Amniotic stem cell (primary cell): ENCODE data around the gene GALNT11.
"Not testable (repeated sequence)": the region's sequence is repeated elsewhere in the genome, so short reads cannot be mapped to it uniquely, and the experiment has no call there.

Experiments
- DNase-seq: peaks from one replicate; lab custom pipeline; 2025; lab: John Stamatoyannopoulos, UW

The GALNT11 gene

DNA sequence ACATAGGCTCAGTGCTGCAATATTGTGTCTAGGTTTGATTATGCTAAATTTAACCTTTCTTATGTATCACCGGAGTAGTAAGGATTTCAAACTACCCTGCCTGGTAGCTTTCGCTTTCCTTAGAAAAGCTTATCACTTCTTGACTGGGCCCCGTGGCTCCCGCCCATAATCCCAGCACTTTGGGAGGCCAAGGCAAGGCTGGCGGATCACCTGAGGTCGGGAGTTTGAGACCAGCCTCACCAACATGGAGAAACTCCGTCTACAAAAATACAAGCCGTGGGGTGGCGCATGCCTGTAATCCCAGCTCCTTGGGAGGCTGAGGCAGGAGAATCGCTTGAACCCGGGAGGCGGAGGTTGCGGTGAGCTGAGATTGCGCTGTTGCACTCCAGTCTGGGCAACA, 49.9 kb downstream of the GALNT11 start:
- not testable (repeated sequence) for DNase-seq

DNA sequence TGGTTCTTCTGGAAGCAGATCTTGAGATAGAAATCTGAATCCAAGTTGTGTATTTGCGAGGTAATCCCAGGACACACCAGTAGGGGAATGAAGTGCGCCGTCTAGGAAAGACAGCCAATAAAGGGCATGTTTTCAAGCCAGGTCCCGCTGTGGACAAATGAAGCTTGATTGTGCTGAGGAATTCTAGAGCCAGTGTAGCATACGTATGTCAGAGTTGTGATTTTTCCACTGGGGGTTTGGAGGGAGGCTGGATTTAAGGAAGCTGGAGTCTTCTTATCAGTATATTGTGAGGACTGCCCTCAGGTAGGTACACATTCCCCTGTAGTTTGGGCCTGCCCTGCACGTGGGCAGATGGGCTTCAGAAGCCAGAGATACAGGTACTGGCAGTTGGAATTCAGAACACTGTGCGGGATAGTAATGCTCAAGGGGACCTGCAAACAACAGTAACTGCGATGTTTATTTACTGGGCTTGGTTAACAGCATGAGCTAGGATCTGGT, 50.9 kb downstream of the GALNT11 start:
- no peak for DNase-seq

DNA sequence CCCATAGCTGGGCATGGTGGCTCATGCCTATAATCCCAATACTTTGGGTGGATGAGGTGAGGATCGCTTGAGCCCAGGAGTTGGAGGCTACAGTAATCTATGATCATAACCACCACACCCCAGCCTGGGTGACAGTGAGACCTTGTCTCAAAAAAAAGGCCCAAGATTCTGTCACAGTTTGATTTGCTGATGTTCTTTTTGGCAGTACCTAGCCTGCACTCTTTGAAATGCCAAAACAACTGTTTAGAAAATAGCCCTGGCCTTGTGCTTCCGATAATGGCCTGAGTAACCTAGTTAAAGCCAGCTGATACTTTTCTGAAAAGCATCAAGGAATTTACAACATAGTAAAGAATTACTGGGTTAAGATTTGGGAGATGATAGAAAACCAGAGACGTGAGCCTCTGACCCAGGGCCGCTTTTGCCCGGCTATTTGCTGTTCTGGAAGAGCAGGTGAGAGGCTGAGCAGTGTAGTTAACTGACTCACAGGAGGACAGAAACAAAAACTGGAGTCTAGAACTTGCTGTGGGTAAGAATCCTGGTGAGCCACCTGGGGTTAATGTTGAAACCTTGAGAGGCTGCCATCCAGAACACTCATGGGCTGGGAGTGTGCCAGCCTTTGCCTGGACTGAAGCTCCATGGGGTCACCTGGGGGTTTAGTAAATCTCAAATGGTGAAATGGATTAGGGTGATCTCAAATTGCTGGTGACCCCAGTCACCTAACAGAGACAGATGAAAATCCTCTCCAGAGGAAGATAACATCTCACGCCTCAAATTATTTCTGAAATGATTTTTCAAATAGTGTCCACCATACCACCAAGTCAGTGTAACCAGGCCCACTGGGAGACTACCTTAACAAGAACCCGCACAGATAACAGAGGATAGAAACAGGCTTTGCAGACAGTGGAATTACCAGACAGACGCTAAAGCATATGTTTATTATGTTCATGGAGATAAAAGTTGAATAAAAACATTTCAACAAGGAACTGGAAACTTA, 51.8 kb downstream of the GALNT11 start:
- DNase-seq: no peak

DNA sequence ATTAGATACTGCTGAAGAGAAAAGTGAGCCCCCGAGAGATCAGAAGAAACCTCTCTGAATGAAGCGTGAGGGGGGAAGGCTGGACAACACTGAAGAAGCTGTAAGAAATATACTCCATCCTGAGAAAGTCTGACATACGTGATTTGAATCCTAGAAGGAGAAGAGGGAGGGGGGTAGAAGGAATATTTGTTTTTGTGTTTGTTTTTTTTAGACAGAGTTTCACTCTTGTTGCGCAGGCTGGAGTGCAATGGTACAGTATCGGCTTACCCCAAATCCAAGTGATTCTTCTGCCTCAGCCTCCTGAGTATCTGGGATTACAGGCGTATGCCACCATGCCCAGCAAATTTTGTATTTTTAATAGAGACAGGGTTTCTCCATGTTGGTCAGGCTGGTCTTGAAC, 52.6 kb downstream of the GALNT11 start:
- no peak for DNase-seq

DNA sequence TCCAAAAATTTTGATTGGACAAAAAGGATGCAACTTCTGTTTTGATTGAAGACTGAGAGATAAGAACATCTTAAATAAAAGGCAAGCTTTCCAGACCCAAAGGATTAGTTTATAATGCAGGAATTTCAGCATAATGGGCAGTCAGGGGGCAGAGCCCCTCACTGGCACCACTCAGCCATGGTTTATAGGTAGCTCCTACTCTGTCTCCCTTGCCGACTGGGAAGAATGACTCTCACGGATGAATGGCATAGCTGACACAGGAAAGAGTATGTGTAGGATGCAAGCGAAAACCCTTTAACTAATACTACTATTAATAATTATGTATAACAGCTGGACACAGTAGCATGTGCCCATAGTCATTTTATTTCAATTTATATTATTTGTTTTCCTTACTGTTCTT, 53.3 kb downstream of the GALNT11 start:
- DNase-seq: no peak

DNA sequence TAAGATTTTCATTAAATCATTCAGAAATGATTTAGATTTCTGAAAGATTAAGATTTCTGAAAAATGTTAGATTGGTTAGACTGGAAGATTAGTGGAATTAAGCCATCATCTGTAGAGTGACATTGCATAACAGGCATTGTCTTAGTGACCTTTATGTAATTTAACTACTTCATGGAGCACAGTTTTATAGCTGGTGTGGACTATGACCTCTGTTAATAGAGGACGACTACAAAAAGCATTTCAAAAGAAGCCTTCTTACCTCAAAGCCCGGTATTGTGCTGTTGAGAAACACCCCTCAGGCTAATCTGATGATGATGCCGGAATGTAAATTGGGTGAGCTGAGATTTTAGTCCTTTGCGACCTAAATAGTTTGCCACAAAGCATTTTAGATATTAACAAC, 55.6 kb downstream of the GALNT11 start:
- no peak for DNase-seq

DNA sequence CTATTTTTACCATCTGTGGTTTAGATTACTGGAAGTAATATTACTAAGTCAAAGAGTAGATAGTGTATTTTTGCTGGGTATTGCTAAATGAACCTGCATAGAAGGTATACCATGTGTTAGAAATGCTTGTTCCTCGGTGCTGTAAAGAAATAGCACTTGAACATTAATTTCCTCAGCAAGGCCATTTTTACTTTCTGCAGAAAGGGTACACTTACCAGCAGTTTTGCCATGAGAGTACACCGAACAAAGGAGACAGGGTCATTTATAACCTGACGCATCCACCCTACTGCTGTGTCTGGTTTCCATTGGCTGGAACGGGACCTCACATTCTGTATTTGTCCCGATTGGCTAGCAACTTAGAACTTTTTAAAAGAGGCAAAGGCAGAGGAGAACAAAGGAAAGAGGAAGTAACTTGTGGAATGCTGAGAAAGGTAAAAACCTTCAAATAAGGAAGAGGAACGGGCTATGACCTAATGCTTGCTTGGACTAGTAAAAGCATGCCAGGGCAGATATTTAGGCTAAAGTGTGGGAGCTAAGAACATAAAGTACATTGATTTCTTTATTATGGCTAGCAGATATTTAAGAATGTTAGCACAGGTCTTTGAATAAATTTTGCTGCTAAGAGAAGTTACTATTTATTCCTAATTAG, 56.7 kb downstream of the GALNT11 start:
- not testable (repeated sequence) for DNase-seq

DNA sequence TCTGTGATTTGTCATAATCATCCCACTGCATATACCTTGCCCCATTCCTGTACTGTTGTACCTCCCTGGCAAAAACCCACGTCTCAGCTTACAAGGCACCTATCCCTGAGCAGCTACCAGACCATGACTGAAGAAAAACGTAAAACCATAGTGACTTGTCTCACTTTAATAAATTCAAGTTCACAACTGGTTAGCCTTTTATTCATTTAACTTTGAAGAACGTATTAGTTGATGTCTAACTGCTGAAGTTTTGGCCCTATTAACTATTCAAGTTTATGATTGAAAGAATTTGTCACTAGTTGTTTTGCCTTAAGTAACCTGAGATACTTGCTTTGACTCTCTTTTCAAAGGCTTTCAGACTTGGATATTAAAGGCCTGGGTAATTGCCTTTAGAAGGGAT, 59.7 kb downstream of the GALNT11 start:
- DNase-seq: no peak

DNA sequence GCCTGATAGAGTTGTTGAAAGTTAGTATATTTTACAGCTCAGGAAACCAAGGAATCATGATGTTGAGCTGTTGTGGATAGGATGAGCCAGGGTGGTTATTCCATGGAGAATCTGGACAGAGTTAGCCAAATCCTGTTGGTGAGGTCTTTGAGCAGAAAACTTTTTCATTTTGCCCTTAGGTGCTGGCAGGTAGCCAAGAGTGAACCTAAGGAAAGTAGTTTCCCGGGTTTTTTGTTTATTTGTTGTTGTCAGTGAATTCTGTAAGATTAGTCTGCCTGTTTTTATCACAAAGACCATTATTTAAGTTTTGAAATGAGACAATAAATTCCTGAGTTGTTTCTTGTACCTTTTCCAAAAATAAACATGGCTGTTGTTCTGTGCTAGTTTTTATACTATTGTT, 61.0 kb downstream of the GALNT11 start:
- DNase-seq: no peak

DNA sequence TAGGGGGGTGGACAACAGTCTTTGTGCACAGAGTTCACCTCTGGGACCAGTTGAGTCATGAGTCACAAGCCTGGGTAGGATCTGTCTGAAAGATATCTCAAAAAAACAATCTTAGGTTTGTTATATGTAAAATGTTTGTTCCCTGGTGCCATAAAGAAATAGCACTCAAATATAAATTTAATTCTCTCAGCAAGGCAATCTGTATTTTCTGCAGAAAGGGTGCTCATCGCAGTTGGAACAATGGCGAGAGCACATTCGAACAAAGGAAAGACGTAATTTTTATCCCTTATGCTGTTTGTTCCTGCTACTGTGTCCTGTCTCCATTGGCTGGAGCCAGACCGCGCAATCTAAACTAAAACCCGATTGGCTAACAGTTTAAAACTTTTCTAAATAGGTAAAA, 63.7 kb downstream of the GALNT11 start:
- no peak for DNase-seq

DNA sequence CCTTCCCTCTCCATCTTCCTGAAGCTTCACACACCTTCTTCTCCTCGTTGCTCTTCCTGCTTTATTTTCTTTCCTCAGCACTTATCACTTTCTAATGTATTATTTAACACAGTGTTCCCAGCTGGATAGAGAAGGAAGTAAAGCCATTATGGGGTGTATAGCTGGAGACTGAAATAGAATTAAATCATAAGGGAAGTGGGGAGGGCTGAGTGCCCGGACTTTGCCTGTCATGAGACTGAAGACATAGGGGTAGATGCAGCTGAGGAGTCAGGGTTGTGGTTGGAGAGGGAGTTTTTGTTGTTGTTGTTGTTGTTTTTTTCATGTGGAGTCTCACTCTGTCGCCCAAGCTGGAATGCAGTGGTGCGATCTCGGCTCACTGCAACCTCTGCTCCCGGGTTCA, 65.3 kb downstream of the GALNT11 start:
- no peak for DNase-seq

DNA sequence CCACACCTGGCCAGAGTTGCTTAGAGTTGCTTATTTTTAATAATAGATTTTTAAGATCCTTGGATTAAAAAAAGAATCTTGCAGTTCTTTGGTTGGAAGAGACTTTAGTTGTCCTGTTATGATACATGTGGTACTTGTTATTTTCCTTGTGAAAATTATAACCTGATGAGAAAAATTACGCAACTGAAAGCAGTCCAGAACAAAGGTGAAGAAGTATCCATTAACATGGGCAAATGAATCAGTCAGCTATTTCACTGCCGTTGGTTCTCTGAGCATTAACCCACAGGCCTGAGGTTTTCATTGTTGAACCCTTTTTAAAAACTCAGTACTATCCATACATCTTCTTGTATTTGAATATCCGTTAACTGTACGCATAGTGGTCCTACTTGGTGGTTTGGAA, 68.2 kb downstream of the GALNT11 start:
- DNase-seq: no peak

DNA sequence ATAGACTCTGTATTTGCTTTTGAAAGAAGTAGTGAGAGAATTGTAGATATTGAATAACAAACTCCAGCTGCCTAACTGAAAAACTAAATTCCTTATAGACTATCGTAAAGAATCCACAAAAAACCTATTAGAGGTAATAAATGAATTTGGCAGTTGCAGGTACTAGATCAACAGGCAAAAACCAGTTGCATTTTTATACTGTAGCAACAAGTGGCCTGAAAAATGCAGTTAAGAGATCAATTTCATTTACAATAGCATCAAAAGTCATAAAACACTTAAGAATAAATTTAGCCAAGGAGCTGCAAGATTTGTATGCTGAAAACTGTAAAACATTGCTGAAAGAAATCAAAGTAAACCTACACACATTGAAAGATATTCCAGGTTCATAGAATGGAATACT, 70.3 kb downstream of the GALNT11 start:
- DNase-seq: no peak

DNA sequence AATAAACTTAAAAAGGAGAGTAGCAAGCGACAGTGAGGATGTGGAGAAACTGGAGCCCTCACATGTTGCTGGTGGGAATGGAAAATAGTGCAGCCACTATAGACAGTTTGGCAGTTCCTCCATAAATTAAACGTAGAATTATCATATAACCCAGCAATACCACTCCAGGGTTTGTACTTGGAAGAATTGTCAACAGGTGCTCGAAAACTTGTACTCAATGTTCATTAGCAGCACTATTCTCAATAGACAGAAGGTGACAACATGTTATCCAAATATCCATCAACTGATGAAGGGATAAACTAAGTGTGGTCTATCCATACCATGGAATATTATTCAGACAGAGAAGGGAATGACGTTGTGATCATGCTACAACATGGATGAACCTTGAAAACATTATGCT, 71.9 kb downstream of the GALNT11 start:
- DNase-seq: no peak

DNA sequence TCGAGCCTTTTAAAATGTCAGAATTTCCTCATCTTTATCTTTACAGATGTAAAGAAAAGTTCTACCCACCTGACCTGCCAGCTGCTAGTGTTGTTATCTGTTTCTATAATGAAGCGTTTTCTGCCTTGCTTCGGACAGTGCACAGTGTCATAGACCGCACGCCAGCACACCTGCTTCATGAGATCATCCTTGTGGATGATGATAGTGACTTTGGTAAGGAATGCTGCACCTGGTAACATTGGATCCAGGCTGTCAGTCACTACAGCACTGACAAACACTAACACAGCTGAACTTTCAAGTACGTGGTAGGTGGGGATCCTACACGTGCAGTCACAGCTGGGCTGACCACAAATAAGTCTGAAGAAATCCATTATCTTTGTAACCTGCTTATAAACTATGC, 77.6 kb downstream of the GALNT11 start:
- no peak for DNase-seq

DNA sequence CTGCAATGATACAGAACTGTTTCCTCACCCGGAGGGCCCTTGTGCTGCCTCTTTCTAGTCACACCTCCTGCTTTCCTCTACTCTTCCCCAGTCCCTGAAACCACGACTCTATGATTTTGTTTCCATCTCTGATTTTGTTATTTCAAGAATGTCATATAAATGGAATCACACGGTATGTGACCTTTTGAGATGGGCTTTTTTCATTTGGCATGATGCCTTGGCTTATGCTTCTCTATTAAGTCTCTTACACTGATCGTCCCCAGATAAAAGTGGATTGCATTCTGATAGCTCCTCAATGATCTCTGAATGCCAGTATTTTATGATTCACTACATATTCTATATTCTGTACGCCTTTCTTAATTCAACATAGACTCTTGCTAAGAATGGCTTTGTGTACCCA, 78.2 kb downstream of the GALNT11 start:
- DNase-seq: no peak

DNA sequence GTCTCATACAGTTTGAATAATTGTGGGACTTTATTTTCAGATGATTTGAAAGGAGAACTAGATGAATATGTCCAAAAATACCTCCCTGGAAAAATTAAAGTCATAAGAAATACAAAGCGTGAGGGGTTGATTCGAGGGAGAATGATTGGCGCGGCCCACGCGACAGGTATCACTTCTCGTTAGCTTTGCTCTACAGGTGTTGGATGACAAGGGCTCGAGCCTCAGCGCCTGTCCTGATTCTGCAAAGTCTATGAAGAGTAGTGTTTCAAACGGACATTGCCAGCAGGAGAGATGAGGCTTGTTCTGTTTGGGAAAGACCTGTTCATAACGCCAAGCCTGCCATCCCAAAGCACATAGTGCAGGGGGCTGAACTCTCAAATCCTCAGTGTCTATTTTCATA, 79.7 kb downstream of the GALNT11 start:
- no peak for DNase-seq

DNA sequence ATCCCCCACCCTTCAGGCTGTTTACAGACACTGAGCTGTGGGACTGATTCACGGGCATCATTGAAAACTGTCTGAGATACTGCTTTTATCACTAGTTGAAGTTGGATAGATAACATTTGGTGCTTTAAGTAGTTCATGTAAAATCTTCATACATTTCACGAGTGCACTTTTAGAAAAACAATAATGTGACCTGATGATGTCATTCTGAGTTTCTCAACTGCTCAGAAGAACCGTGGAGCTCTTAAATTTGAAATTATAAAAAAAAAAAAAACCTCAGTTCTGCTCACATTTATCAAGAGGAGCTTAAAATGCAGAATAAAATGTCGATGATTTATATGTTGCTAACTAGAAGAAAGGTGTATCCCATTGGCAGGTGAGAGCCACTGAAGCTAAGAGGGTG, 81.5 kb downstream of the GALNT11 start:
- DNase-seq: no peak

DNA sequence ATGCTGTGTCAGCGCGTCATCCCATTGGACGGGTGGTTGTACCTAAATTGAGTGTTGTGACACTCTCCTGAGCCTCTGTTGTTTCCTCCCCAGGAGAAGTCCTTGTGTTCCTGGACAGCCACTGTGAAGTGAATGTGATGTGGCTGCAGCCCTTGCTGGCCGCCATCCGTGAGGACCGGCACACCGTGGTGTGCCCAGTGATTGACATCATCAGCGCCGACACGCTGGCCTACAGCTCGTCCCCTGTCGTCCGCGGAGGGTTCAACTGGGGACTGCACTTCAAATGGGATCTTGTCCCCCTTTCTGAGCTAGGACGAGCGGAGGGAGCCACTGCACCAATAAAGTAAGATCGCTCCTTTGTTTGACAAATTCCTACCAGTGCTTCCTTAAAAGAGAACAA, 82.5 kb downstream of the GALNT11 start:
- DNase-seq: no peak

DNA sequence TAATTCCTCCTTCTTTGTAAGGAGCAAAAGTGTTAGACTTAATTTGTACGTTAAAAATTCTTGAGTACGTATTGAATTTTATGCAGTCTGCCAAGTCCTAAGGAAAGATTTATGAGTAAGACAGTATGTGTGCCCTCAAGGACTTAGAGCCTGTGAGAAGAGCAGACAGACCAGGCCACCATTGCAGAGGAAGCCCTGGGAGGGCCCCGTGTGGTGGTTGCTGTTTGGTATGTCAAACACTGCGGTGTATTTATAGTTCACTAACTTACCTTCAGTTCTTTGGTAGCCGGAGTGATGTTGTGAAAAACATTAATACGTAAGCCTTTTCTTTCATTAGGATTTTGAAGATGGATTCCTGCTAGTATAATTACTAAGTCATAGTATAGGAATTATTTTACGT, 82.9 kb downstream of the GALNT11 start:
- DNase-seq: no peak

DNA sequence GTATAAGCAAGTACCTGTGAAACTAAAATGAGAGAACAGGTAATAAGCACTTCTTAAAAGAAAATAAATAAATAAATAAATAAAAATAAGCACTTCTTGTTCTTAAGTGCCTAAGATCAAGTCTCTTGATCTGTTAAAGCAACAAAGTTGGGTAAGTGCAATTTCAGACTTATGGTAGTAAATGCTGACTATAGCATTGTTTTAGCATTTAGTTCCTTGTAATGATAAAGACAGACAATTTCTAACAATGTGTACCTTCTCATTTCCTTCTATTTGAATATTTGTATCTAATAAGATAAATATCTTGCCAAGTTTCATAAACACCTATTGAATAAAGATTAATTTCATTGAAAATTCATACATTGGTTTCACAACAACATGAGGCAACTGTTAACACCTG, 87.4 kb downstream of the GALNT11 start:
- no peak for DNase-seq

DNA sequence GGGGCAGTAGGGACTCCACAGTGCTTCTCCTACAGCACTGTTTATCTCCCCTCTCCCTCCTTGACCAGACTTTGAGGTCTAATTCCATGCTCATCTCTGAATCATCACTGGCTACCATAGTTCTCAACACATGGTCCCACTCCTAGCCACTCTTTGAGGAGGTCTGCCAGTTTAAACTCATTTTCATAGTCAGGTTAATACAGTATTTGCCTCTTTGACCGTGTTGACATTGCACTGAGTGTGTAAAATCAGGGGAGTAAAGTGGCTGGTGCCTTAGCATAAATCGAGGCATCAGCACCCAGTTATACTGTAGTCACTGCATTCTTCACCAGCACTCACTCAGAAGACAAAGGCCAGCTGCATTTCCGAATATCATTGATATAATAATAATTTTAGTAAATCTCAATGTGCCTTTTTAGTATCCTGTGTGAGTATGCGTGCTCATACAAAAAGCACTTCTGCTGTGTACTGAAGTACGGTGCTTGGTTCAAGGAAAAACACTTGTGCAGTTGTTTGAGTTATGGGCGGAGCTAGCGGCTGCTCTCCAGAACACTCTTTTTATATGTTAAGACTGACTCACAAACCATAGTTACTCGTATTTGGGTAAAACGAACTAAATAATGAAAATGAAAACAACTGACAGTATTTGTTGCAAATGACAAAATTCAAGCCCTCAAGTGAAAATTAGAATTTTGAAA, 89.7 kb downstream of the GALNT11 start:
- no peak for DNase-seq

DNA sequence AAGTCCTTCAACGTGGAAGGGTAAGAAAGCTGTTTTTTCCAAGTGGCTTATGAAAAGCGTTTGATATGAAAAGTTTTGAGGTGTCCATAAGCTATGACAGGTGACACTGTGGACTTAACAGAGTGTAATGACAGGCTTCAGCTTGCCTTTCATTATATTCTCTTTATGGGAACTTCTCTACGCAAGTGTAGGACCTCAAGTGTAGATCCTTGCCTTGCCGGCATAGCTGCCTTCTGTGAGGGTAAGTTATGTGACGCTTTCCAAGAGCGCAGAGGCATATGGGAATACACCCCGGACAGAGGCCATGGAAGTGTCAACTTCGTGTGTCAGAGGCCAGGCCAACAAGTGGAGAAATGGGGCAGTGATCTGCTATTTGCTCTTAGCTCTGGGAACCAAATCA, 91.9 kb downstream of the GALNT11 start:
- no peak for DNase-seq
